Activated CD8-positive, alpha-beta memory T cell treated with anti-CD3 and anti-CD28 coated beads for 1 hour (primary cell): ENCODE data around the gene MCL1.

ENCODE experiments used
- DNase-seq, 2 donors: peaks; one replicate each; pipeline ENCODE4 v3.0.0-alpha.2; 2020; ENCODE audit warnings: low read depth in 1 of 2; ENCODE audit errors: extremely low read depth in 1 of 2

MCL1 gene

GRCh38 chr1:150558303-150558704, 21.1 kb downstream of the MCL1 start:
- DNase-seq, result no peak

- no peak for DNase-seq
Observed at GRCh38 chr1:150557813-150558212, 21.6 kb downstream of the MCL1 start.

- DNase-seq, result no peak
Observed at GRCh38 chr1:150557065-150557600, 22.3 kb downstream of the MCL1 start.

GRCh38 chr1:150555971-150556865, 23.2 kb downstream of the MCL1 start:
- DNase-seq, result no peak

- no peak for DNase-seq
Observed at GRCh38 chr1:150555198-150555970, 24.0 kb downstream of the MCL1 start.

- no peak for DNase-seq
Observed at GRCh38 chr1:150554086-150554452, 25.3 kb downstream of the MCL1 start.

- no peak for DNase-seq
Observed at GRCh38 chr1:150553392-150554085, 25.9 kb downstream of the MCL1 start.

- DNase-seq, result no peak
Observed at GRCh38 chr1:150552911-150553289, 26.5 kb downstream of the MCL1 start.

- no peak for DNase-seq
Observed at GRCh38 chr1:150552128-150552910, 27.1 kb downstream of the MCL1 start.

- DNase-seq, result no peak
Observed at GRCh38 chr1:150551784-150552127, 27.7 kb downstream of the MCL1 start.

GRCh38 chr1:150551051-150551783, 28.2 kb downstream of the MCL1 start:
- no peak for DNase-seq

- no peak for DNase-seq
Observed at GRCh38 chr1:150550222-150551050, 29.0 kb downstream of the MCL1 start.

- no peak for DNase-seq
Observed at GRCh38 chr1:150549496-150550221, 29.8 kb downstream of the MCL1 start.

- no peak for DNase-seq
Observed at GRCh38 chr1:150548632-150549495, 30.5 kb downstream of the MCL1 start, which contains the start of gene ADAMTSL4. Gene ADAMTSL4 (plus strand): TSS chr1:150549408. CDS start chr1:150552289, 2,881 bp downstream.

- no peak for DNase-seq
Observed at GRCh38 chr1:150548324-150548631, 31.1 kb downstream of the MCL1 start.

GRCh38 chr1:150546294-150546937, 33.0 kb downstream of the MCL1 start:
- DNase-seq, result no peak

- DNase-seq, result no peak
Observed at GRCh38 chr1:150545486-150546032, 33.9 kb downstream of the MCL1 start.
